NCI-H2029 (cell line): ENCODE results near the gene CPNE8.

Experiments
- DNase-seq: peaks from one replicate; lab custom pipeline; 2025; lab: John Stamatoyannopoulos, UW

The CPNE8 gene

DNA sequence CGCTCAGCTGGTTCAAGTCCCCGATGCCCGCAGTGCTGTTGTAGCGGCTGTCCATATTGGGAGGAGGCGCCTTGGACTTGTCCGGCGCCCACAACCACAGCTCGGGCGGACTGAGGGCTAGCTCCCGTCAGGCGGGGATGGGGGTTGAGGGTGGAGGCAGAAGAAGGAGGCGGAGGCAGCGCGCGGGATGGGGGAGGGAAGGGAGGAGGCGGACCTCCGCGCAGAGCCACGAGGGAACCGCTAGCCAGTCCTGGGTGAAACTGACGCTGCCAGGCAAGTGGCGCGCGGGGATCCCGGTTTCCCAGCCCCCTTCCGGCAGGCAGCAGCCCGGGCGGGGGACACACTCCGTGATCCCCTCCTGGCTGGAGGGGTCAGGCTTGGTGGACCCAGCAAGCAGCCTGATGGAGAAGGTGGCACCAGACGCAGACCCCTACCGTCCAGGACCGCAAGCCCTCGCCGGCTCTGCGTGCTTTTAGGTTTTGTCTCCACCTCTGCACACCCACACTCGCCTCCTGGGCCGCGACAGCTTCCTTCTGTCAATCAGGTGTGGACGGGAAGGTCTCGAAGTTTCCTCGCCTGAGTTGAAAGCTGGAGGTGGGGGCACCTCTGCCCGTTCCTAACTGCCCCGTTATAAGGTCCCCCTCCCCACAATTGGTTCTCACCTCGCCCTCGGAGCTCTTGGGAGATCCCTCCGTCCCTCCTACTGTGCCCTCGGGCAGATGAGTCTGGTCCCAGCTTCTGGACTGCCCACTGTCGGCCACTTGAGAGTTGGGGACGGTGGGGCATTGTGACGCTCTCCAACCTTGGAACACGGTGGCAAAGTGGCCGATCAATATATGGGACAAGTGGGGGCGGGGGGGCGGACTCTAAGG, at the start of gene CPNE8:
TSS of gene CPNE8 (minus strand) at position 112 of the 872 bp plus-strand sequence. CDS start at position 55, 57 bp downstream.
- no peak for DNase-seq

DNA sequence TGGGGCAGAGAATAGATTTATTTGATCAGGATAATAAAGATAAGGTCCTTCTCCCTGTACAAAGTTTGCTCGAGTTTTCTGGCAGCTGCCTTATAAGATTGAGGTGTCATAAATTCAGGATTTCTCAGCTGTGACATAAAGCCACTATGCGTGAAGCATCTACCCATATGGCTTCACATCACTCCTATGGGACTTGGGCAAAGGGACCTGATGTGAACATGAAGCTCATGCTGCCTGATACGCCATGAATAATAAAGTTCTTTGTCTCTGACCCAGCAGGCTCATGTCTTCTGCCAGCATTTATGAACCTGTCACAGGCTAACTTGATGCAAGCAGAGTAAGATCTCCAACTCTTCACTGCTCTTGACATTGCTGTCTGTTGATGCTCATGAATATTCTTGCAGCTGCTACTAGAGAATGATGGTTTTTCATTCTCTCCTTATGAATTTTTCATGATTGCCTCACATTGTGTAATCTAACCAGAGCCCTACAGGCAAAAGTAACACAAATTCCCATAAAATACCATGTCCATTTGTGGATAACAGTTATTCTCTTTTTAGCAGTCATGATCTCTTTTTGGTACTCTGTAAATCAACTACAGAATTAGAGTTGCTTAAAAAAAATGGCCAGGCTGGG, 49.0 kb upstream of the CPNE8 start:
- no peak for DNase-seq

DNA sequence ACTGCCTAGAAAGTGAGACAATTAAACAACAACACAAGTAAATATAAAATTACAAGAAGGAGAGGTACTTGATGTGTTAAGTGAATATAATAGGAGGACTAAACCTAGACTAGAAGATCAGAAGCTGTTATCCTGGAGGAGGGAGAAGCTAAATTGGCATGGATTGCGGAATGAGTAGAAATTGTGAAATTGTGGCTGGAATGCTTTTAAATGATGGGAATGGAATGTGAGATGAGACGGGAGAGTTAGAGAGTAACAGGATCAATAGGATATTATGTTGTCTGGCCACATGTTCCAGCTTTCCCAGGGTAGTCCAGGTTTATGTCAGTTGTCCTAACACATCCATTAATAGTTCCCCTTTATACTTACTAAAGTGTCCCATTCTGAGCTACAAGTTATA, 44.0 kb upstream of the CPNE8 start:
- no peak for DNase-seq

DNA sequence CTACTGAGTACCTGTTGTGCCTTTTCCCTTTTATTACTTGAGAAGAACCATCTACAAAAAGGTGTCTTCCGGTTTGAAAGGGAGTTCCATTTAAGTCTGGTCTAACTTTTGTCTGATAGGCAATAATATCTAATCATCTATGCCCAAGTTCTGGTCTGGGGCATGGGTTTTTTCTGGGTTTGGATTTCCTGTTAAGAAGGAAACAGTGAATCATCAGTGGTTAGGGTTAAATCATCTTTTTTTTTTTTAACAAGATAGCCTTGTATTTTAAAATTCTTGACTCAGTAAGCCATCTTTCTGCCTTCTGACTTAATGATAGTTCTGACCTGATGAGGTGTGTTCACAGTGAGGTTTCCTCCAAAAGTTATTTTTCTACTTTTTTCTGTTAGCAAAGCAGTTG, 29.3 kb upstream of the CPNE8 start:
- no peak for DNase-seq

DNA sequence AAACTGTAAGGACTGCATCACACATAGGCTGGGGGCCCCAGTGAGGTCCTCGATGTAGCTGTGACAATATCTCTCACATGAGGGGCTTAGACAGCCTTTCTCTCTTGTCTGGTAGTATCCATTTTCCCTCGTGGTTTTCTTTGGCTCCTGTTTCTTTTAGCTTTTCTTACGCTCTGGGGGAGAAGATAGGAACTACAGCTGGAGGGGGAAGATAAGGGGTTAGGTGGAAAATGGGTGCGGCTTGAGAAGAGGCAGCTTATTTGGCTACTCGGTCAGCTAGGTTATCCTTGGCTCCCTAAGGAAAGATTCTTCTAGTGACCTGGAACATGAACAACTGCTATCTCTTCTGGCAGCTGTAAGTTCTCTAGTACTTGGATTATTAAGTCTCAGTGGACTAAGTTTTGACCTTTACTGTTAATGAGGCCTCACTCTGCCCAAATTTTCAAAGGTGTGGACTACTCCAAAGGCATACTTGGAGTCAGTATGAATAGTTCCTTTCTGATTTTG, 28.7 kb upstream of the CPNE8 start:
- no peak for DNase-seq

DNA sequence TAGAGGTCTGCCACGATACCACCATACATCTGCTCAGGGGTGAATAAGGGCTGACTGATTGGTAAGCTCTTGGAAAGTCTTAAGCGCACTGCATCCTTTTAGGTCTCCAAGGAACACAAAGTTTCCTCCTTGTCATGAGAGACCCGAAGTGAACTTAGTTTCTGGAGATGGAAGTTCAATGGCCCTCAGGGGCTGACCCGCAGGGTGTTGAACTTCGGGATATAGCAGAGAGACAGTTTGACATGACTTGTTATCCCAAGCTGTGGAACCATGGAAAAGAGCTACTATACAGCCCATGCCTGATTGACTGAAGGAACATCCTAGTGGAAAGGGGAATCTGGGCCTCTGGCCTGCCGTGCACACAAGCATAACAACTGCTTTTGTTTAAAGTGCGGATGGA, 26.9 kb upstream of the CPNE8 start:
- DNase-seq: no peak

DNA sequence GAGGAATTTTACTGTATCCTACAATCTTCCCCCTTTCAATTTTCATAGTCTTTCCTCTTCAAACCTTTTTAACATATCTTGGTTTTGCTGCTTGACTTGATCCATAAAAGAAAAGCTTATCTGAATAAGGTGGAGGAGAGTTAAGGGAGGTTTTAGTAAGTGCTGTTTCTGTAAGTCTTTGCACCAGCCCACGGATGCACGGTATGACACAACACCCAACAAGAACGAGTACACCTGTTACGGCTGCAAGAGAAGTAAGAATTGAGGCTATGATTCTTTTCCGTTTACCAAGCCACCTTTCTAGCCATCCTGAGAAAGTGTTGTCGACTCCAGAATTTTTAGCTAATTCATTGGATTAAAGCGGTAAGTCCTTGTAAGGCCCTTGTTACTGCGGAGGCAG, 26.1 kb upstream of the CPNE8 start:
- DNase-seq: no peak

DNA sequence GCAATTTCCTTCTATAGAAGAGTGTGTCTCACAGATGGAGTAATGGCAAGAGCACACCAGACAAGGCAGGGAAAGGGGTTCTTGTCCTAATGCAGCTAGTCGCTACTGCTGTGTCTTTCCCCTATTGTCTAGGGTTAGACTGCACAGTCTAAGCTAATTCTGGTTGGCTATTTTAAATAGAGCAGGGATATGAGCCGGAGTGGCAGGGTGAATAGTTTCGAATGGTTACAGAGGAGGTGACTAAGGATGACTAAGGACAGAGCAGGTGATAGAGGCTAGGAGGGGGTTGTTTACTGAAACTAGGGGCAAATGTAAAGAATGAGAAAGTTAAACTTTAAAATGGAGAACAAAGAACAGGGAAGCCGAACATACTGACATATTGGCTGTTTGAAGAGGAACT, 25.6 kb upstream of the CPNE8 start:
- DNase-seq: no peak

DNA sequence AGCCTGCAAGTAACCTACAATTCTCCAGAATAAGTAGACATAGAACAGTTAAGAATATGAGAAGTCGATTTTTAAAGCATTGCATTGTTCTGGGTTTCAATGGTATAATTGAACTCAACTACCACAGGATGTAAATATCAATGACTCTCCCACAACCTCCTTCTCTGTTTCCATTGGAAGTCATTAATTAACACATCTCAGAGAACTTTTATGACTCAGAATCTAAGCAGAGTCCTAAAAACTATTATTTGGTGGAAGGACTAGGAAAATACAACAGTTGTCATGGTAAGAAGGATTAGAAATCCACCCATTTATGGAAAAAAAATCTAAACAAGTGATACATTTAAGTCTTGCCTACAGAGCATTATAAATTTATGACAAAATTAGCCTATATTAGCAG, 21.1 kb upstream of the CPNE8 start:
- no peak for DNase-seq

DNA sequence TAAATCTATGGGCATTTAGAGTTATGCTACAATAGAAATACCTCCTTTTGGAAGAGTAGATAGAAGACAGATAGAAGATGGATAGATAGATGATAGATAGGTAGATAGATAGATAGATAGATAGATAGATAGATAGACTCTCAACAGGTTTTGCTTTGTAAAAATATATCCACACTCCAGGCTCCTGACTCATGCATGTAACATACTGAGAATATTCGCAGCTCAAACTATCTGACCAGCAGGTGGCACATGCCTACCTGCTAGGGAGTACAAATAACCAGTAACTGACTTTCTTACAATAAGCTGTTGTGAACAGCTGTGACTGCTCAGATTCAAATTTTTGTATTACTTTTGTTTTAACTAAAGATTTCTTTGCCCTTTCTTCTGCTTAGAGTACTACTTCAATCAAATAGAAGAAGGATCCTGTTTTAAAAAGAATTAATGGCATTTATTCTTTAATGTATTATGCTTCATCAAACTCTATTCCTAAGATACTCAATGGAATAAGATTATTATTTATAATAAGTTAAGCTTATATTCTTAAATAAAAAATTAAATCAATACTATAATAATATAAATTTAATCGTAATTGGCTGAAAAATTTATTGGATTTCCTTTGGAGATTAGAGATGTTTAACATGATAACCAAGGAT, 15.8 kb upstream of the CPNE8 start:
- DNase-seq: no peak

DNA sequence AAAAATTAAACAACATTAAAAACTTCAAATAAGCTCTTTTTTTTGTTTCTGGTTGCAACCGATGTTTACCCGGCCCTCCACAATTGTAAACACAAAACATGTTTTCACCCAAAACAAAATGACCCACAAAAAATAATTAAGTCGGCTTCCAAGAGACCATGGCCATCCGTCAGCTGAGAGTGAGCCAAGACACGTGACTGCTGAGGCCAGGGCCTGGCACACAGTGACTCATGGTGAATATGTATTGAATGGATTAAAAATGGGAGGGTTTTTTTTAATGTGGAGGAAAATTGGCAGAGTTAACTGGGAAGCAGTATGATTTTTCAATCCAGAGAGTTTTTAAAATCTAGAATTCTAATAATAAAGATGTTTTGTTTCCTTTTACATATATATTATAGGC, 13.8 kb upstream of the CPNE8 start:
- DNase-seq: no peak

DNA sequence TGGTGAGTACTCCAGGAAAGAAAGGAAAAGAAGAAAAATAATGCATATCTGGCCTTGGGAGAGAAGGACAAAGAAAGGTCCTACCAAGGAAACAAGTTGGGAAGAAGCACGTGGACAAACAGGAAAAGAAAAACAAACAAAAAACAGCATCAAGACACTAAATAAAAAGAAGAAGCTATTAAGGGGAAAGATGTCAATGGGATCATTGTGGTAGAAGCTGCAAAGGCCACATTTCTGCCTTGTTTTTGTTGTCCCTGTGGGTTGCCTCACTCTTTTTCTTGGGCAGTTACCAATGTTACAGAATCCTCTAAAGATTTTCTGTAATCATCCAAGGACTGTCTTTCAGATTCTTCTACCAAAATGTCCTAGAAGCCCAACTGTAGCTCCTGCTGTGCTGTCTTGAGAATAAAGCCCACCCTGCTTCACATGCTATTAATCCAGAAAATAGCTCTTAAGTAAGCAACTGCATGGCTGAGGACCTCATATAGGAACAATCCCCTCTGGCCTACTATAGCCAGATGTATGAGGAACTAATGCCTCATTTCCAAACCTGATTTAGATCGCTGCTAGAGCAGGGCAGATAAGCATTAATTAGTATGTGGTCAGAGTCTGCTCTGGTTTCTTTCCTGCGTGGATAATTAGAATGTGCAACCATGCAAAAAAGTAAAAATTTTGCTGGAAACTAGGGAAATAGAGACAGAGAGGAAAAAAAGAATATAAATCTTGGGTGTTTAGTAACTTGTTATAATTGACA, 10.2 kb upstream of the CPNE8 start:
- no peak for DNase-seq

DNA sequence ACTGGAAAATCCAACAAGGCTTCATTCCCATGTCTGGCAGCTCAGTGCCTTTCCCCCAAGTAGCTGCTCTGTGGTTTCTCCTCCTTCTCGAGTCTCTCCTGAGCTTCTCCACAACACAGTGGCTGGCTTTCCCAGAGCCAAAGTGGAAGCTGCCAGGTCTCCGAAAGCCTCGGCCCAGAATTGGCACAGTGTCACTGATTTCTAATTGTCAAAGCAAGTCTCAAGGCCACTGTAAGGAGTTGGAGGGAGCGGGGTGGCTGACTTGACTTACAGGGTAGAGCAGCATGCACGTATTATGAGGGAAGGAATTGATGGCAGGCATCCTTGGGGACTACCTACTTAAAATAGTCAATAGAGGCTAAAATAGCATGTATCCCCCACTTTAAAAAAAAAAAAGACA, 6.7 kb upstream of the CPNE8 start:
- DNase-seq: no peak

DNA sequence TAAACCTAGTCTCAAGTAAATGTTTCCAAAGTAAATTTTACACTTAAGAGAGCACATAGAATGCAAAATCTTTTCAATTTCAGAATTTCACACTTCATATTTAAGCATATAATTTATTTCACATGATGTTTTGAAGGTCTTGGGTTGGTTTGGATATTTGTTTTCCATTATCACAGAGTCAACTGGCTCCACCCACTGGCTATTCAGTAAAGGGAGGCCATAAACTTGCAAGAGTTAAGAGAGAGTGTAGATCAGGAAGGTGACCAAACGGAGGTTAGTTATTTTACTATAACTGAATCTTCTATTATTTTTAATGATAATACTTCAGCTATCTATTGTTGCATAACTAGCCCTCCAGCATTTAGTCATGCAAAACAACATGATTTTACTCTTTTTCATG, 6.2 kb upstream of the CPNE8 start:
- DNase-seq: no peak

DNA sequence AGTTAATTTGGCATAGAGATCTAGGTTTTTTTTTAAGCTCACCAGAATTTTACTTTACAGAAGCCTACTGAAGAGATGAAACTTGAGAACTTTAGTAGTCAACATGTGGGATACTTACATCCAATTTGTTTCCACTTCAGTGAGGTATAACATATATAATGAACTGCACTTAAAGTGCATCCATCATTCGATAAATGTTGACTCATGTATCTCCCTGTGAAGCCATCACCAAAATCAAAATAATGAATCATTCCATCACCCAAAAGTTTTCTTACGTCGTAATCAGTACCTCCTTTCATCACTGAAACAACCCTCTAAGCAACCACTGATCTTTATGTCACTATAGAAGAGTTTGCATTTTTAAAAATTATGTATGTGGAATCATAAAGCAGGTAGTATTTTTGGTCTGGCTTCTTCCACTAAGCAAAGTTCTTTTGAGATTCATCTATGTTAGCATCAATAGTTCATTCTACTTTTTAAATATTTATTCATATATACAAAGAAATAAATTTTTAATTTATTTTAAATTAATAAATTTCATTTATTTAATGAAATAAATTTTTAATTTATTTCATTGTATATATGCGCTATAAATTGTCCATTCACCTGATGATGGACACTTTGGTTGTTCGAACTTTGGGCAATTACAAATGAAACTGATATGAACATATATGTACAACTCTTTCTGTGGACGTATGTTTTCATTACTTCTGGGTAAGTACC, 2.0 kb upstream of the CPNE8 start:
- no peak for DNase-seq

DNA sequence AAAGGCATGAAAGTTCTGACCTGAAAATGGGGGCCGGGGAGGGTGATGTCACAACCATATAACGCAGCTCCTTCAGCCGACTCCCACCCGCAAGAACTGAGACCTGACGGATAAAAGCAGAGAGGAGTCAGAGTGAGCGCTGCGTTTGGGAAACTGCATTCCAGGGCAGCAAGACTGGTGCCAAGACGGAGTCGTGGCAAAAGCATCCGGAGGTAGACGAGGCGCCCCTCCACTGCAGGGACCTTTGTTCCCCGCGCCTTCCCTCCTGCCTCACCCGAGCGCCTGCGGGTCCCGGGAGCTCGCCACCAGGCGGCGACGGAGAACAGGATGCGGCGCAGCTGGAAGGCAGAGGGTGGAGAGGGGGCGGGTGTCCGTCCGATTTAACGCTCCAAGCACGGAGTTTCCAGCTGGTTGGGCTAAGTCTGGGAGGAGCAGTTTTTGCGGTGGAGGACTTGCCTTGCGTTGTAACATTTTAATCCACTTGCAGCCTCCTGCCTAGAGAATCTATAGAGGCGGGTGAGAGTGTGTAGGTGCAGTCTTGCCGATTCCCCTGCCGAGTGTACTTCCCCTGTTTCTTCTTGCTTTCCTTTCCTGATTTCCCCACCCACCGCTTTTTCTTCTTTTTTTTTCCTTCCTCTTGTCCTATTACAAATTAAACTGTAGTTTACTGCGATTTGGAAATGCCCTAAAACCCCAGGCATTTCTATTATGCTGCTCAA, 1.2 kb upstream of the CPNE8 start:
- DNase-seq: no peak

DNA sequence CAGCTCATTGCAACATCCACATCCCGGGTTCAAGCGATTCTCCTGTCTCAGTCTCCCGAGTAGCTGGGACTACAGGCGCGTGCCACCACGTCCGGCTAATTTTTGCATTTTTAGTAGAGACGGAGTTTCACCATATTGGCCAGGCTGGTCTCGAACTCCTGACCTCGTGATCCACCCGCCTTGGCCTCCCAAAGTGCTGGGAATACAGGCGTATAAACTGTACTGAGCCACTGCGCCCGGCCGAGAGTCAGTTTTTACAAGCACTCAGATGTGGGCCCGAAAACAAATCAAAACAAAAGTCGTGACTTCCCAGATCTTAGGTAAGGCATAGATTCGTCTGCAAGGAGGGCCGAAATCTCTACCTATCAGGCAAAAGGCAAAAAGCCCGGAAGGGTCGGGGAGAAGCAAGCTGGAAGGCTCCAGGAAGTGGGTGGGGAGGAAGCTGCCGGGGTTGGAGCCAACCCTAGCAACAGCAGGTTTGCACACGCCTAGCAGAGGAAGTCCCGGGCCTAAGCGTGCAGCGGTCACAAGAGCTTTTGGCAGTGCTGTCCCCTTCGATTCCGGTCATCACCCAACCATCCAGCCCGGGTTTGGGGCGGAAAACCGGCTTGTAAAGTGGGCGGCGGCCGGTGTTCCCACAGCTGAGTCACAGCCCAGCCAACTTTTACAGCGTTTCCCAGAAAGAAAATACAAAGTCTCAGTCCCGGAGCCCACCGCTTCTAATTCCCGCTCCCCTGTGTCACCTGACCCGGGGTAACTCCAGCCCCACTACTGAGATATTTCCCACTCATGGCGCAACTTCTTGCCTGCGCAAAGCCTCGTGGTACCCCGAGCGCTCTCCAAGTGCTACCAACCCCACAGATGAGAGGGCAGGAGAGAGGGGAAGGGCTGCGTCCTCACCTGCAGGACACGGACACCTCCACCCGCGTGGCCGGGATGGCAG, 583 bp downstream of the CPNE8 start:
- DNase-seq: no peak

DNA sequence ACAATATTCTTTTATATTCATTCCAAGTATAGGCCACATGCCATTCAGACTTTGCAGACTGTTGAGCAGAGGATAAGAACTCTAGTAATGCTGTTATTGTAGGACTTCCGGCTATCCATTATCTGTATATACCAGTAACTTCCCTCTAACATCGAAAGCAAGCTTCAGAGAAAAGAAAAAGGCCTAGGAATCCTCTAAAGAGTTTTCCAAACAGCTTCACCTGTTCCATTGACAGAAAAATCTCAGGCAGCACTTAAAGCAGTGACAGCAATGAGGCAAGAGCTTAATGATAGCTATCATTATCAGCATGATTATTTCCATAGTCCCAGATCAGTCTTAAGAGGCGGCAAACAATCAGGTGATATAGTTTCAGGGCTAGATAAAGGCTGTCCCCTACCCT, 1.8 kb downstream of the CPNE8 start:
- no peak for DNase-seq

DNA sequence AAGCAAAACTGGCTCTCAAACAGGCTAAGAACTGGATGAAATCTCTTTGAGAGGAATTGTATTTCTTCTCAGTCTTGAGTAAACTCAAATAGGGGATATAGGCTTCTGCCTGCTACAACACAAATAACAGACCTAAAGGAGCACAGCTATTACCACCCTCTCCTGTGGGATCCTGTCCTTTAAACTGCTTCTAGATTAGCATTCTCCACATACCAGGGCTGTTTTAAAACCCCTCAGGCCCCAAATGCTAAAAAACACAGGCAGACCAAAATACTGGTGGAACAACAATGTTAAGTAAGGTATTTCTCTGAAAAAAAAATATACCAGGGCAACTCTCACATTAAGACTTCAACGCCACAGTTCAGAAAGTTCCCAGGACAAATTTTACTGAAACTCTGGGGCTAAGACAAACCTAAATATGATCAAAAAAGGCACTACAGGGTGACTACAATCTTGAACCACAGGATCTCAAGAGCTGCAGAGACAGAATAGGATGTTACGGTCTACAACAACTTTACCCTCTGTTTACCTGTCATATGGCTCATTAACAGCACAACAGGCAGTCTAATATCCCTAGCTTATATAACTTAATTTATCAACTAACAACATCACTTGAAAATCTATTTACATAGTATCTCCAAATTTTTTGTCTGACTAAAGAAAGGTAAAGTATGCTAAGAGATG, 7.2 kb downstream of the CPNE8 start:
- no peak for DNase-seq
